ENCODE measurements around the gene STX8. TPM values are rescaled to one million over a fixed set of nuclear protein-coding genes. Genes with fewer than 3 reads are reported as not detected.

Gene STX8
- total RNA-seq, 1 donor from 2014 or later, result 76.6 TPM

DNA sequence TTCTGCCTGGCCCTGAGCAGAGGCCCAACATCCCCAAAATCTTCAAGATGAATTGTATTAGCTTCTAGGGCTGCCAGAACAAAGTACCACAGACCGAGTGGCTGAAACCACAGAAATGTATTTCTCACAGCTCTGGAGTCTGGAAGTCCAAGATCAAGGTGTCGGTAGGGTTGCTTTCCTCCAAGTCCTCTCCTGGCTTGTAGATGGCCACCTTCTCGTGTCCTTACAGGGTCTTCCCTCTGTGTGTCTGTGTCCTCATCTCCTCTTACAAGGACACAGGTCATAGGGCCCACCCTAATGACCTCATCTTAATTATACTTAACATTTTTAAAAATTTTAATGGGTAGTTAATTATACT lies 338.6 kb downstream of the STX8 start:
- DNase-seq, result no peak

DNA sequence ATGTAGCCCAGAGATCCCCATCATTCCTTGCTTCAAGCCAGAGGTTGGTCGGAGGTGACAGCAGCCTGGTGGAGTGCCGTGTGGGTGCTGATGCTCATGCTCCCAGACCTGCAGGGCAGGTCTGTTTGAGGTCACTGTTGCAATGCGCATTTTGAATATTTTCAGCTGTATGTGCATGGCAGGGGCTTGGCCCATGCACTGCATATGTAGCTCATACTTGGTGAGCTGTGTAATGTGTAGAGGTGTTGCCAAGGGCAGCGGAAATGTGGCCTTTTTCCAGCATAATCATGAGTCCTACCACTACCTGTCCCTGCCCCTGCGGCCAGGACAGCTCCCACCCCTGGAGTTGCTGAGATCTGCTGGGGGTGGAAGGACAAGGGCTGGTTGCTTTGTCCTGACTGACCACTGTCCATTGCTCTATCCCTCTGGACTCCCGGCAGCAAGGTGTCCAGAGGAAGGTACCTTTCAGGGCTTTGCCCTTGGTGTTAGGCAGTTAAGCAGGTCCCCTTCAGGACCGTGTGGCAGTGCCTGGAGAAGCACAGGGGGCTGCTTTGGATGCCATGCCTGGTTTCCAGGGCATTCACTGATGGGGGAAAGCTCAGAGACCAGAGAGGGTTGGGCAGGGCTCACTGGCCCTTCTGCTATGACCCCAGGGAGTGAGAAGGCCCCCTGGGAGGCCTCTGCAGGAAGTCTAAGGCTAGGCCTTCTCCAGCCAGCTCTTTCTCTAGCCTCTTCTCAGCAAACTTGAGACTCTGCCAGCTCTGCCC lies 339.2 kb downstream of the STX8 start:
- DNase-seq, result no peak

DNA sequence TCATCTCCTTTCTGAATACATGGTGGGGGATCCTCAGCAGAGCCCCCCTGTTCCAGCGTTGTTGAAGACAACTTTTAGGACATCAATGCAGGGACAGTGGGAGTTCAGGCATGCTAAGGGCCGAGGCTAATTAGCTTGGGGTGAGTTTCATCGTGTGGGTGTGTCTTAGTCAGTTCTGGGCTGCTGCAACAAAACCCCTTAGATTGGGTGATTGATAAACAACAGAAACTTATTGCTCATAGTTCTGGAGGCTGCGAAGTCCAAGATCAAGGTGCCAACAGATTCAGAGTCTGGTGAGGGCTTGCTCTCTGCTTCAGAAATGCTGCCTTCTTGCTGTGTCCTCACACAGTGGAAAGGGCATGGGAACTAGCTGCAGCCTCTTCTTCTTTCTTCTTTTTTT lies 340.3 kb downstream of the STX8 start:
- no peak for DNase-seq

DNA sequence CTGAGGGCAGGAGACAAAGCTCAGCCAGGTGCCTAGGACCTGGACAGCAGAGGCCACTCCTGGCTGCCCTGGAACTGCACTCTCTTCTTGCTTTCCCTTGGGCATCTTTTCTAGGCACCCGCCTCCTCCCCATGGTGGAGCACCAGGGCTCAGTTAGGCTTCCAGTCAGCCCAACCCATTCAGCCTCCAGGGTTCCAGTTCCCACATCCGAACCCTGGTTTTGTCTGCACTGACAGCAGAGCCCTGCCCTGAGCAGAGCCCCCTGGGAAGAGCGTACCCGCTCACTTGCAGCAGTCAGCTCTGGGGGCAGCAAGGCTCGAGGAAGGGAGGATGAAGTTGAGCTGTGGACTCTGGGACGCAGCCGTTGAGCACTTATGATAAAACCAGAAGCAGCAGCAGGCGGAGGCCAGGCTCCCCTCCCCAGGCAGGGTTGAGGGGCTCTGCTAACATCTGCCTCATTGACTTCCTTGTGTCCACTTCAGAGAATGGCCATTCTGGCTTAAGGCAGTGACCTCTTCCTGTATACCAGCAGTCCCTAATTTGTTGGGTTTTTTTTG lies 341.2 kb downstream of the STX8 start:
- DNase-seq, result no peak

DNA sequence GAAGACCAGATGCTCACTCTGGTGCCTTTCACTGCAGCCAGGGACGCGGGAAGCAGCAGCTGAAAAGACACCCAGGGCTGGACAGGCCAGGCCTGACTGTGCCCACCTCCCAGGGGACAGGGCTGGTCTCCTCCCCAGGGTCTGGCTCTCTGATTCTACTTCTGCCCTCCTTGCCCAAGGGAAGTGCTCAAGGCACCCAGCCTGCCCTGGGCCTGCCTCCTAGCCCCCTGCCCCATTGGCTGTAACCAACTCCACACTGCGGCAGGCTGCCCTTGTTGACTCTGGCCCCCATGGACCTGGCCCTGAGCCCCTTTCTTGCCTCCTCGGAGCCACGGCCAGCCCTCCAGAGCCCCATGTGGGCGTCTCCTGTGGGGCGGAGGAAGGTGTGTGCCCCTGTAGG lies 341.9 kb downstream of the STX8 start:
- DNase-seq, result no peak

DNA sequence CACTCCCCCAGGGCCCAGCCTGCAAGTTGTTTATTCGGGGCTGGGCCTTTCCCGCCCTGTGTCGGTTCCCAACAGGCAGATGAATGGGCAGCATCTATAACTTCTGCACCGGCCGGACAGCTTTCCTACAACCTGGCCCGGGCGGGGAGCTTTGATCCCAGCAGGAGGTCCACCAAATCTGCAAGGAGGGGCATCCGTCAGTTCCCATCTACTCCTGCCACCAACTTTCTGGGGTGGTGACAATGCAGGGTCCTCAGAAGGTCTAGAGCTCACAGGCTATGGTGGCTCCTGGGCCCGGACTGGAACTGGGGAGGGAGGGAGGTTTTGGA lies 342.4 kb downstream of the STX8 start:
- no peak for DNase-seq

DNA sequence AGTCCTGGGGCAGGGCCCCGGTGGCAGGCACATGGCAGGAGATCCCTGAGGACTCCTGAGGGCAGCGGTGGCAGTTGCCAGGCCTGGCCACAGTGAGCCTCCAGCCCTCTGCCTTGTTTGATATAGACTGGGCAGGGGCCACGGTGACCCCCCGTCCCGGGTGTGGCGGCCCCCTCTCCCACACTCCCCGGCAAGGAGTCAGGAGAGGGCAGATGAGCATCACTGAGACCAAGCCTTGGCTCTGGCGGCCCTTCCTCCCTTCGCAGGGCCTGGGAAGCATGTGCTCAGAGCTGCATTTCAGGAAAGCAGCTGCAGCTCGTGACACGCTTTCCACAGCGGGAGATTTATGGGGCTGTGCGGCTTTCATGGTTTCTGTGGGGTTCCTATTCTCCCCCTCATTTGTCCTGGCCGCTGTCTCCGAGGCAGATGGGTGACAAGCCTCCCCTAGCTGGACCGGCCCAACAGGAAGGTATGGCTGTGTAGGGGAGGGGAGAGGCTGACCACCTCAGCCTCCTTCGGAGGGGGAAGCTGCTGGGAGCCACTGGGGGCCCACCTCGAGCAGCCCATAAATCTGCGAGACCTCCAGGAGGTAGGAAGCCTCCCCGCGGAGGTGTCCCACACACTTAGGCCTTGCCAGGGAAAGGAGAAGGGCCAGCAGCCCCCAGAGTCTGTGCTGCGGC lies 342.9 kb downstream of the STX8 start:
- DNase-seq, result no peak

DNA sequence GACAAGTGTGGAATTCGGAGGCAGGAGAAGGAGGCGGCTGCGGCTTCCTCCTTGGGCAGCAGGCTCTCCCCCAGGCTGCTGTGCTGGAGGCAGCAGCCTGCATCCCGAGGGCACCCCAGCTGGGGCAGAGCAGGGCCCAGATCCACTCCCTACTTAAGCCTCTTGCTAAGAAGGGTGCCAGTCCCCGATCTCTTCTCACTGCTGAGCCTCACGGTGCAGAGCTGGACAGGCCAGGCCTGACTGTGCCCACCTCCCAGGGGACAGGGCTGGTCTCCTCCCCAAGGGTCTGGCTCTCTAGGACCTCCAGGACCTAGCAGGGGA lies 343.5 kb downstream of the STX8 start:
- DNase-seq, result no peak

DNA sequence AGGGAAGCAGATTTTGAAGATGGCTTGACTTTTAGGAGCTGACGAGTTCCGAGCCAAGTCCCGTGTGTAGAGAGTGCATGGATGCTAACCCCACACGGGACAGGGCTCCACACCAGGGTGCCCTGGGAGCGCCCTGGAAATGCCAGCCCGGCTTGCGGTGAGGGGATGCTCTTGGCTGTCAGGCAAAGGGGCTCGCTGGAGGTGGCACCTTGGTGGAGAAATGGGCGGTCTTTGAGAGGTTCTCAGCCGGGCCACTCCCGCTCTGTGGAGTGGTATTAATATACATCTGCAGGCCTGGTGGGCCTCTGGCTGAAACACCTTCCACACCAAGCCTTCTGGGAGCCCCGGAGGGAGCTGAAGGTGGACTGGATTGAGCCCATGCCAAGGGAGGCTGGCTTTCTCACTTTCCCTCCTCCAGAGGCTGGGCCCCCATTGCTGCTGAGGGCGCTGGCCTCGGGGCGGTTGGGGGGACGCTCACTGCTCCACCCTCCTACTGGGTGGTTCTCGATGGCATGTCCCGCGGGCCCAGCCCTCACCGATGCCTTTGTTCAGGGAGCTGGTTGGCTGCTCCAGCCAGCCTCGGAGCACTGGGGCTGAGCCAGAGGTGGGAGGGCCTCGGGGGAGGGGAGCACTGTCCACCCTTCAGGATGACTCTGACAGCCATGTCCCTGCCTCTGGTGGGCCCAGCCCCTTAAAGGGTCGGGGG lies 344.0 kb downstream of the STX8 start:
- DNase-seq, result no peak

DNA sequence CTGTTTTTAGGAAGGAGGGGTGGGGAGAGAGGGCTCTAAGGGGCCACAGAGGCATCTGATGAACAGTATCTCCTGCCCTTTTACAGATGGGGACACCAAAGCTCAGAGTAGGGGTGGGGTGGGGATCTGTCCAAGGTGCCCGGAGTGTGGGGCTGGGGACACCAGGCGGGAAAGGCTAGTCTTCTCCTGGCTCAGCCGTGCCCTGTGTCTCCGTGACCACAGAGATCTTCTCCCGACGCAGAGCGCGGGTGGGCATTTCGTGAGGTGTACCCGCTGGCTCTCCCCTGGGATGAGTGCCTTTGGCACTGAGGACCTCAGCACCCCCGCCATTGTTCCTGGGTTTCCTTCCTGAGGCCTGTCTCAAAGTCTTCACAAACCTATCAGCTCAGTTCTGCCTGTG lies 344.8 kb downstream of the STX8 start:
- DNase-seq, result no peak

DNA sequence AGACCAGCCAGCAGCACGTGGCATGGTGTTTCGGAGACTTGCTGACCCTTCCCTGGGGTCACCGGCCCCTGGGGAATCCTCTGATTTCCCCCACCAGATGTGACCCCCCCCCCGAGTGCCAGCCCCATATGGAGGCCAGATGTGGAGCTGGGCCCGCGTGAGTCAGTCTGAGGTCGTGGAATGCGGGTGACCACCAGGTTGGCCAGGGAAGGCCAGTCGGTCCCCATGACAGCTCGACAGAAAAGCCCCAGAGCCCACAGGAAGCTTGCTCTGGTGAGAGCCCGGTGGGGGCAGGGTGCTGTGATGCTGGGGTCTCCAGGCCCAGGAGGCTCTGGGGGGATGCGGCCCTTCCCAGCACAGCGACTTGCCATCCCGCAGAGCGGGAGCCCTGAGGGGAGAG lies 345.3 kb downstream of the STX8 start:
- no peak for DNase-seq

DNA sequence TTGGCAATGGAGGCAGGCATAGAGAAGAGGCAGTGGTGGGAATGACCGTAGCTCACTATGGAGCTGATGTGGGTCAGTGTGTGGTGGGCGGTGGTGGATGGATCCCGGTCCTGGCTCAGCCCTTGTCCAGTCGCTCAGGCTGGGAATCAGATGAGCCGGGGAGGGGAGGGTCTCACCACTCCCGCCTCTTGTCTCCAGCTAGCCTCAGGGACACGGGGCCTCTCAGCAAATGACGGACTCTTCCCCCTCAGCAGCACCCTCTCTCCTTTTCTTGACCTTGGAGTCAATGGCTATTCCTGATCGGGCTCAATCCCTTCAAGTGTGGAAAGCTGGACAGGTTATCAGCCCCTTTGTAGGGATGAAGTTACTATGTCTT lies 345.8 kb downstream of the STX8 start:
- DNase-seq, result no peak

DNA sequence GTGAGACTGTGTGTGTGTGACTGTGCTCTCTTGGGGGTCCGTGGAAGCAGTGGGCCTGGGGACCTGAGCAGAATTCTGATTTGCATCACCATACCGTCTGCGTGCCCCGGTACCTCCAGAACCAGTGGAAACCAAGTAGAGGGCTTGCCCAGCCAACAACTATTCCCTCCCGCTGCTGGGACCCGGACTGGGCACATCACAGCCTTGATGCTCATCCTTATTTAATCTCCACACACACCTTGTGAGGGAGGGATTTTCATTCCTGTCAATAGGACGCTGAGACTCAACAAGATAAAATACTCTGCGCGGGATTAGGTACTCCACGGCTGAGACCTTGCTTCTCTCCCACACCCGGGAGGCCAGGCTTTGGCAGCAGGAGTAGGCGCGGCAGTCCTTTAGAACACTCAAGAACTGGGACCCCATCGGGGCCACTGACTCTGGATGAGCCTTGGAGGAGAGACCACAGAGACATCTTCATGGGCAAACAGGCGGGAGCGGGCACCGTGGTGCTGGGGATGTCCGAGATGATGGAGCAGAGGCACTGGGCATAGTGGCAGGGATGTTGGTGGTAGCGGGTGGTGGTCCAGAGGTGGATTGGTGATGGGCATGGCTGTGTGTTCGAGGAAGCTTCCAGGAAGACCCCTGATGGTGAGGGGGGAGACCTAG lies 346.3 kb downstream of the STX8 start:
- DNase-seq, result no peak

DNA sequence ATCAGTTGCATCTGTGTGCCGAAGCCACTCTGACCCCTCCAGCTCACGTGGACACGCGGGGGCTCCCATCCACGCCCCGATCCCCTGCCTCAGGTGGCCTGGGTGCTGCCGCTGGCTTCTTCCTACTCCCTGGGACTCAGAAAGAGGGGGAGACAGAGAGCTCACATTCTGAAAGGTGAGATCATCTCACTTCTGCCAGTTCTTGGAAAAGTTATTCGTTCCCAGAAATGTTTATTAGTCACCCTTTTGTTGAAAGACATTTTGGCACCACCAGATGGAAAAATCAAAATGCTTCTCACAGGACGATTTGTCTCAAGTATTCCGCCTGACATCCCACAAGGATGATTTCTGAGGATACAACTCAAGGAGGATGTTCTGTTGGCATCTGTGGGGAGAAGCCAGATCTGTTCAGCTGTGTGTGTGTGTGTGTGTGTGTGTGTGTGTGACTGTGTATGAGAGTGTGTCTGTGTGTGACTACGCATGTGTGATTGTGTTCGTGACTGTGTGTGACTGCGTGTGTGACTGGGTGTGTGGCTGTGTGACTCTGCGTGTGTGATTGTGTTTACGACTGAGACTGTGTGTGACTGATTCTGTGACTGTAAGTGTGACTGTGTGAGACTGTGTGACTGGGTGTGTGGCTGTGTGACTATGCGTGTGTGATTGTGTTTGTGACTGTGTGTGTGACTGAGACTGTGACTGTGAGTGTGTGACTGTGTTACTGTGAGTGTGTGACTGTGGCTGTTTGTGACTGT lies 347.0 kb downstream of the STX8 start:
- peak; percentile 23 for DNase-seq

DNA sequence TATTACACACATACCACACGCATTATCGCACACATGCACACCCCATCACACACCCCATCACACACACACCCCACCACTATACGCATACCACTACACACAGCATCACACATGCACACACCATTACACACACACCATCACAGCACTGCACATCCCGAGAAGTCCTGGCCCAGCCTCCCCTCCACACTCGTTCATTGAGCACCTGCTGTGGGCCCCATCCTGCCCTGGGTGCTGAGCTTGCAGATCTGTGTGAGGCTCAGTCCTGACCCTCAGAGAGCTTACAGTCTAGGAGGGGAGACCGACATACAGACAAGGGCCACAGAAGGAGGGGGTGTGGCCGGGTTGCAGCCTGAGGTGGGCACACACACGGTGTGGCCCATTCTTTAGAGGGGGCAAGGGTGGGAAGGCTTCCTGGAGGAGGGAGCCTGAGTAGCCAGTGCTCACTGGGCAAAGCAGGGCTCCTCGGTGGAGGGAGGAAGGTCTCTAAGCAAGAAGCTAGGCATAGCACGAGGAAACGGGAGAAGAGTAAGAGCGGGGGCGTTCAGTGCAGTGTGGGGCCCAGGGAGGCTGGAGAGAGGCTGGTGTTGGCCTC lies 347.7 kb downstream of the STX8 start:
- no peak for DNase-seq

DNA sequence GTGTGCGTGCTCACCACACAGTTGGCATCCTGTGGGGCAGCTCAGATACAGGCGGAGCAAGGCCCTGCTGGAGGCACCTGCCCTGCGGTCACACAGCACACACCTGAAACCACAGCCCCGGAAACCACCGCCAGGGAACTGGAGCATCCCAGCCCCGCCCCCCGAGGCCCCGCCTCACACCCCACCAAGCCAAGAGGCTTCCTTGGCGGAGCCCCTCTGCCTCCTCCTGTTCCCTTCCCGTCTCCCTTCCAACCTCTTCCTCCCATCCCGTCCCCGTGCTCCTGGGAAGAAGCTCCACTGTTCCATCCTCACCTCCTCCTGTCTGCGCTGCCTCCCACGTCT lies 348.9 kb downstream of the STX8 start:
- DNase-seq, result no peak

DNA sequence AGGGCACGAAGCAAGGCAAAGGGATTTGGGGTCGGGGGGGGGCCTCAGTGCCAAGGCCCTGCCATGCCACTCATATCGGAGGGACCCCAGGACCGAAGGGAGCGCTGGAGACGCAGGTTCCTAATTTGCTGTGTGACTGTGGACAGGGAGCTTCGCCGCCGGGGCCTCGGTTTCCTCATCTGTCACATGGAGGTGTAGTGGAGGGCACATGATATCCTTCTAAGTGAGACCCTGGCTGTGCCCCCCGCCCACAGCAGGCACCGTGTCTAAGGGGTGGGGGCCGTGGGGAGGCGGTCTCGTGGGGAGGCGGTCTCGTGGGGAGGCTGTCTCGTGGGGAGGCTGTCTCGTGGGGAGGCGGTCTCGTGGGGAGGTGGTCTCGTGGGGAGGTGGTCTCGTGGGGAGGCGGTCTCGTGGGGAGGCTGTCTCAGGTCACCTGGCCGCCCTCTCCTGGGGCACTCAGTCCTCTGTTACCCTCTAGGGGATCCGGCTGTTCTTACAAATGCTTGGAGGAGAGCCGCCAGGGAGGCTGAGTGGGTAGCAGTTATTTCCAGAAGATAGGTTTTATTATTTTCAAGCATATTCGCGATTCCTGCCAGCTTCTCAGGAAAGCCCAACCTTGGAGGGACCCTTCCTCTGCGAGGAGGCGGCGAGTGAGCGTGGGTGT lies 349.4 kb downstream of the STX8 start:
- no peak for DNase-seq

DNA sequence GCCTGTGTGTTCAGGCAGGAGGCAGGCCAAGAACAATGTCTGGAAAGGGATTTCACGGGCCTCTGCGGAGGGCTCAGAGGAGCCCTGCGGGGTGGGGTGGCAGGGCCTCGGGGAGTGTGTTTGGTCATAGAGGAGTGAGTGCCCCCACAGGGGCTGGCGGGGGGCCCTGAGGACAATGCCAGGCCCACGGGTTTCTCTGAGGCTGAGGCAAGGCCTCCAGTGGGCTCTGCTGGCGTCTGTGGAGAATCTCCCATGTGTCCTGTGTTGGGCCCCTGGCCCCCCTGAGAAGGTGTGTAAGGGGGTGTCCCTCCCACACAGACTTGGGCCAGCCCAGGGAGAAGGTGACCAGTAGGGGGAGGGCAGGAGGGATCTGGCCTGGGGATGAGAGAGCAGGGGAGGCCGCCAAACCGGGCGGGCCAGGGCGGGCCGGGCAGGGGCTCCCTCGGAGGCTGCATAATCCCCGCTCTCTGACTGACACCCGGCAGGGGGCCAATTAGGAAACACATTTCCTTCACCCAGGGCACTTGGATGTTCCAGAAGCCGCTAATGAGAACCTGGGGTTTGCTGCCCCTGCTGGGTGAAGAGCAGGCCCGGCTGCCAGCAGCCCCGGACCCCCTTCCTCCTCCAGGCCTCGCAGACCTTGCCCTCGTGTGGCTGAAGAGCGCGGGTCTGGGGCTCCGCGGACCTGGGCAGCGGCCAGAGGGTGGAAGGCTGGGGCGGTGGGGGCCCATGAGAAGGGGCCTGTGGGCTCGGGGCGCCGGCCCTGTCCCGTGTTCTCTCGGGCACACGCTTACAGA lies 350.1 kb downstream of the STX8 start:
- DNase-seq, result no peak

DNA sequence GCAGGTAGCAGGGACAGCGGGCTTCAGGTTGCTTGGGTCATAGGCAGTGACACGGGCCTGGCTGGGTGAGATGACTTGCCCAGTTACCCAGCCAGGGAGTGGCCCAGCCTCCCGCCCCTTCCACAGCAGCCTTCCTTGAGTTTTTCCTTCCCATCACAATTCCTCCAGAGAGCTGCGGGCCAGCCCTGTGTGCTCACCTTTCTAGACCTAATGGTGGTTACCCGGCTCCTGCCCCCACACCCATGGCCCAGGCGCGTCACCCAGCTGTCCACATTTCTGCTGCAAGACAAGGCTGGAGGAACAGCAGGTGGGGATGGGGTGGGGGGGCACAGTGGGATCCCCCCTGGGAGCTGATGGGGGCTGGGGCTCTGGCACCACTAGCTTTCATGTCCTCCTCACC lies 351.1 kb downstream of the STX8 start:
- DNase-seq, result no peak

DNA sequence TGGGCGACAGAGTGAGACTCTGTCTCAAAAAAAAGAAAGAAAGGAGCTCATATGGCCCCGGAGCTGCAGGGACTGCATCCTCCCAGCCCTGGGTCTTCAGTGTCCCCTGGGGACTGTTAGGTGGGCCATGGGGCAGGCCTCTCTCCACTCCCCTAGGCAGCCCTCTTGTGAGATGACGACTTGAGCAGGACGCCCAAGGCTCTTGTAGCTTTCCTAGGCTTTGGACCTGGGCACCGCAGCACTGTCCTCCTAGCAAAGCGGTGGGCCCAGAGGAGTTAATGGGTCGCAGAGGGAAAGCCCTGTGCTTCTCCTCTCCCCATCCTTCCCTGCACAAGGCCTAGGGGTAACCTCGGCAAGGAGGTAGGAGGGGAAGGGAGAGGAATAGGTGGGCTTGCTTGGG lies 352.1 kb downstream of the STX8 start:
- no peak for DNase-seq

DNA sequence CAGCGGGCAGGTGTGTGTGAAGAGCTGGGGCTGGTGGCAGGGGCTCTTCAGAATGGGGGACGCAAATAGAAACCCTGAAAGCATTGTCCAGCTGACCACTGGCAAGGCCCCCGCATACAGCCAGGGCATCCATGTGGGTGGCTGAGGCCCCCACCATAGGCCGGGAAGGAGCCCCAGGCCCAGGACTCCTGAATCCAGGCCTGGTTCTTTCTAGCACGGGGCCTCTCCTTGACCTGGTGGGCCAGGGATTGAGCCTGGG lies 353.8 kb downstream of the STX8 start:
- no peak for DNase-seq
